ENCODE results near the gene FBXO42.

Gene FBXO42

GRCh38 chr1:16386454-16387113 lies 34.3 kb upstream of the FBXO42 start:
- H3K4me3 ChIP-seq (ENCODE audit: low read depth, low read length), result no peak overlapping the region
- DNase-seq, result no peak
- TF ChIP-seq CTCF (IDR thresholded peaks at IDR 0.05; ENCODE audit: low read depth, low read length), result no peak
- H3K36me3 ChIP-seq, result no peaks in the 10 kb centered on the region; the same call in 1 of the 2 replicates
- H3K27me3 ChIP-seq (ENCODE audit: insufficient read depth, low read depth, severe bottlenecking), result no peaks in the 10 kb centered on the region
- H3K9me3 ChIP-seq (ENCODE audit: severe bottlenecking), result no peaks in the 10 kb centered on the region
- H3K27ac ChIP-seq, result no peak overlapping the region

DNA sequence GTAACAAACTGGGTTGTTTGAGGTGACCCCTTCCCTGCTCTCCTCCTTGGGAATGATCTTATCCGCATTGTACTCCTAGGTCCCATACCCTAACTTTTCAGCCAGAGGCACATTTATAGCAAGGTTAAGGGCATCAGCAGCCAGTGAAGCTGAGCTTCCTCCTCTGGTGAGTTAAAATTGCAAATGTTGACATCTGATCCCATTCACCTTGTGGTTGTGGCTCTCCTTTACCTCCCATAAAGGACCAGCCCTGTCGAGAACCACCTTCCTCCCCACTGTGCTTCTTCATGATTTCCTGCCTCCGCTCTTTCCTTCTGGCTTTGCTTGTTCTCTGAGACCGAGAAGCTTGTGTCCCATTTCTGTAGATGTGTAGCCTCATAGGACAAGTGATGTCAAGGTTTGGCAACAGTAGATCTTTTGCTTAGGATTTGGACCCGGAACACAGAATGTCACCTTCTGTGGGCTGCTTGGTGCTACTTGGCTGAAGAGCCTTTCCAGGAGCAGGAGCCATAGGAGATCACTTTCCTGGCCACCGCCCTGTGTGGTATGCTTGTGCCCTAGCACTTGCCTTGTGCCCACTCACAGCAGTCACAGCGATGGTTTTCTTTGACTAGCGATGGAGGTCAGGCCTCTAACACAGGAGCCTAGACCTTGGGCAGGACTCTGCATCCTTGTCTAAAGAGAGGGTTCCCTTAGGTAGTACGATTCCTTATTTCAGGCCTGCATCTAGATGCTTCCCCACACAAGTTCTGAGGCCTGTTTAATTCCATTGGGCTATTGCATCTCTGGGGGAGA lies 33.6 kb upstream of the FBXO42 start:
- no peaks in the 10 kb centered on the region for H3K9me3 ChIP-seq (ENCODE audit: severe bottlenecking)
- H3K36me3 ChIP-seq, result no peaks in the 10 kb centered on the region; the same call in 1 of the 2 replicates
- DNase-seq, result no peak
- H3K27ac ChIP-seq, result no peak overlapping the region
- TF ChIP-seq CTCF (IDR thresholded peaks at IDR 0.05; ENCODE audit: low read depth, low read length), result no peak
- no peaks in the 10 kb centered on the region for H3K27me3 ChIP-seq (ENCODE audit: insufficient read depth, low read depth, severe bottlenecking)
- H3K4me3 ChIP-seq (ENCODE audit: low read depth, low read length), result no peak overlapping the region

DNA sequence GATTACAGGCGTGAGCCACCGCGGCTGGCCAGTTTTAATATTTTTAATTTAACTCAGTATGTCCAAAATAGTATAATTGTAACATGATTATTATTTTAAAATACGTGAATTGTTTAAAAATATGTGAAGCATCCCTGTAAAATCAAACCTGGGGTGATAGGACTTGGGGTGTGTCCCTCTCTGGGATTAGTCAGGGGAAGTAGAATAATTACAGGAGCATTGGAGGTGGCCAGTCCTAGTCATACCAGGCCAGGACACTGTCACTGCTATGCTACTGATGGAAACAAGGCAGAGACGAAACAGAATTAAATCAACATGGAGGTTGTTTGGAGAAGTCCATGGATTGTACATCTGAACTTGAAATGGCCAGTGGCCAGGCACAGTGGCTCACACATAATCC lies 31.6 kb upstream of the FBXO42 start:
- no peaks in the 10 kb centered on the region for H3K27me3 ChIP-seq (ENCODE audit: insufficient read depth, low read depth, severe bottlenecking)
- no peaks in the 10 kb centered on the region; the same call in none of the 2 replicates for H3K36me3 ChIP-seq
- no peak for TF ChIP-seq CTCF (IDR thresholded peaks at IDR 0.05; ENCODE audit: low read depth, low read length)
- H3K9me3 ChIP-seq (ENCODE audit: severe bottlenecking), result no peaks in the 10 kb centered on the region
- no peak overlapping the region for H3K27ac ChIP-seq
- no peak for DNase-seq
- no peak overlapping the region for H3K4me3 ChIP-seq (ENCODE audit: low read depth, low read length)

GRCh38 chr1:16380868-16381267 lies 28.6 kb upstream of the FBXO42 start:
- Histone ChIP-seq H3K36me3 (no peaks in the 10 kb centered on the region; the same call in 1 of the 2 replicates), H3K27ac (no peak overlapping the region), H3K27me3 (ENCODE audit: insufficient read depth, low read depth, severe bottlenecking) (no peaks in the 10 kb centered on the region), H3K4me3 (ENCODE audit: low read depth, low read length) (no peak overlapping the region), H3K9me3 (ENCODE audit: severe bottlenecking) (no peaks in the 10 kb centered on the region)
- no peak for DNase-seq
- no peak for TF ChIP-seq CTCF (IDR thresholded peaks at IDR 0.05; ENCODE audit: low read depth, low read length)

DNA sequence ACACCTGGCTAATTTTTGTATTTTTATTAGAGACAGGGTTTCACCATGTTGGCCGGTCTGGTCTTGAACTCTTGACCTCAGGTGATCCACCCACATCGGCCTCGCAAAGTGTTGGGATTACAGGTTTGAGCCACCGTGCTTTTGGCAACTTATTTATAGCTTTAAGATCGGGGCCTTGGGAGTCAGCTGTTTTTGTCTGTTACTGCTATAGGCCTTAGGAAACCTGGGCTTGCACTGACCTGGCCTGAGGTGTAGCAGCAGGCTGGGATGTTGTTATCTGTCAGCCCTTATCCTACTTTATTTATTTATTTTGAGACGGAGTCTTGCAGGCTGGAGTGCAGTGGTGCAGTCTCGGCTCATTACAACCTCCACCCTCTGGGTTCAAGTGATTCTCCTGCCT lies 26.2 kb upstream of the FBXO42 start:
- Histone ChIP-seq H3K27me3 (ENCODE audit: insufficient read depth, low read depth, severe bottlenecking) (no peaks in the 10 kb centered on the region), H3K9me3 (ENCODE audit: severe bottlenecking) (no peaks in the 10 kb centered on the region), H3K36me3 (peaks cover 4% of the 10 kb centered on the region; the same call in 1 of the 2 replicates), H3K4me3 (ENCODE audit: low read depth, low read length) (no peak overlapping the region), H3K27ac (no peak overlapping the region)
- DNase-seq, result no peak
- no peak for TF ChIP-seq CTCF (IDR thresholded peaks at IDR 0.05; ENCODE audit: low read depth, low read length)

Measured in WERI-Rb-1 (cell line).